DOHH2 (cell line): ENCODE measurements around the gene AIFM1.
"Not testable (repeated sequence)": the region's sequence is repeated elsewhere in the genome, so short reads cannot be mapped to it uniquely, and the experiment has no call there.

Experiments used
- H3F3A ChIP-seq: fragments of 200-600 bp; sonication (generic), shearing (Covaris generic); 2 replicates; pipeline ENCODE4 v1.6.0; 2016; ENCODE audit warnings: antibody characterized with exemption, mild to moderate bottlenecking; ENCODE audit not compliant: control insufficient read depth, insufficient read depth
- H3K27ac ChIP-seq: fragments of 200-600 bp; sonication (generic); 2 replicates; pipeline ENCODE4 v1.5.1; 2014; ENCODE audit warnings: low read depth, mild to moderate bottlenecking, low read length, moderate library complexity
- H3K27me3 ChIP-seq: fragments of 200-600 bp; sonication (generic); 2 replicates; pipeline ENCODE4 v1.6.1; 2014; ENCODE audit warnings: mild to moderate bottlenecking, low read length, mixed read lengths; ENCODE audit not compliant: control insufficient read depth
- H3K36me3 ChIP-seq: fragments of 200-600 bp; sonication (generic); 2 replicates; pipeline ENCODE4 v1.6.1; 2014; ENCODE audit warnings: mild to moderate bottlenecking, low read length, moderate library complexity, mixed read lengths; ENCODE audit not compliant: control insufficient read depth
- H3K4me1 ChIP-seq: fragments of 200-600 bp; sonication (generic); 2 replicates; pipeline ENCODE4 v1.6.1; 2014; ENCODE audit warnings: mild to moderate bottlenecking, low read length, mixed read lengths; ENCODE audit not compliant: control insufficient read depth
- H3K4me2 ChIP-seq: fragments of 200-600 bp; sonication (generic); 2 replicates; pipeline ENCODE4 v1.6.0; 2014; ENCODE audit warnings: mild to moderate bottlenecking, low read length, moderate library complexity
- H3K4me3 ChIP-seq: fragments of 200-600 bp; sonication (generic); 2 replicates; pipeline ENCODE4 v1.5.1; 2014; ENCODE audit warnings: mild to moderate bottlenecking, low read length, mixed read lengths
- H3K79me2 ChIP-seq: fragments of 200-600 bp; sonication (generic); 2 replicates; pipeline ENCODE4 v1.6.1; 2014; ENCODE audit warnings: mild to moderate bottlenecking, low read length, mixed read lengths; ENCODE audit not compliant: control insufficient read depth
- H3K9me2 ChIP-seq: fragments of 200-600 bp; sonication (generic); replicated peaks from 2 replicates; pipeline ENCODE4 v1.6.1; 2014; ENCODE audit warnings: mild to moderate bottlenecking, low read length, mixed read lengths; ENCODE audit not compliant: control insufficient read depth
- H3K9me3 ChIP-seq: fragments of 200-600 bp; sonication (generic); 2 replicates; pipeline ENCODE4 v1.6.1; 2014; ENCODE audit warnings: antibody characterized with exemption, low read length, mixed read lengths; ENCODE audit not compliant: control insufficient read depth, insufficient read depth
- H4K20me1 ChIP-seq: fragments of 200-600 bp; sonication (generic); 2 replicates; pipeline ENCODE4 v1.6.0; 2014; ENCODE audit warnings: low read depth, mild to moderate bottlenecking, antibody characterized with exemption, low read length, moderate library complexity; ENCODE audit not compliant: control insufficient read depth, insufficient read depth
- CTCF ChIP-seq: fragments of 200-600 bp; sonication (generic); IDR thresholded peaks from one replicate; pipeline ENCODE4 v1.5.1; 2014; ENCODE audit warnings: antibody characterized with exemption, mild to moderate bottlenecking, low read depth, low read length; ENCODE audit not compliant: poor library complexity, severe bottlenecking
- EZH2phosphoT487 ChIP-seq: fragments of 200-600 bp; sonication (generic); IDR thresholded peaks from 2 replicates; pipeline ENCODE4 v1.6.1; 2017; ENCODE audit warnings: borderline replicate concordance, mild to moderate bottlenecking, antibody characterized with exemption, low read length, moderate library complexity, mixed read lengths

AIFM1 gene

GRCh38 chrX:130119312-130119898, 46.2 kb downstream of the AIFM1 start:
- Histone ChIP-seq H3K4me1 (peaks cover 39% of the 10 kb centered on the region), H3K4me2 (peak overlapping the region; percentile 82), H4K20me1 (no peaks in the 10 kb centered on the region), H3K79me2 (no peaks in the 10 kb centered on the region), H3K27me3 (no peaks in the 10 kb centered on the region), H3F3A (no peaks in the 10 kb centered on the region), H3K27ac (no peak overlapping the region), H3K4me3 (peak overlapping the region; percentile 17; the same call in 1 of the 2 replicates), H3K36me3 (no peaks in the 10 kb centered on the region), H3K9me3 (no peaks in the 10 kb centered on the region), H3K9me2 (no peaks in the 10 kb centered on the region)
- TF ChIP-seq CTCF (no peak), EZH2phosphoT487 (no peak)

- Histone ChIP-seq H3K4me2 (peak overlapping the region; percentile 36), H3K27me3 (no peaks in the 10 kb centered on the region), H3K4me1 (peaks cover 39% of the 10 kb centered on the region), H3F3A (no peaks in the 10 kb centered on the region), H3K36me3 (no peaks in the 10 kb centered on the region), H3K4me3 (peak overlapping the region; percentile 17; the same call in 1 of the 2 replicates), H3K9me3 (no peaks in the 10 kb centered on the region), H3K9me2 (no peaks in the 10 kb centered on the region), H4K20me1 (no peaks in the 10 kb centered on the region), H3K79me2 (no peaks in the 10 kb centered on the region), H3K27ac (no peak overlapping the region)
- TF ChIP-seq CTCF (no peak), EZH2phosphoT487 (no peak)
Observed at GRCh38 chrX:130118441-130119311, 47.0 kb downstream of the AIFM1 start.

- Histone ChIP-seq H3K27me3 (no peaks in the 10 kb centered on the region), H3F3A (no peaks in the 10 kb centered on the region), H4K20me1 (no peaks in the 10 kb centered on the region), H3K27ac (no peak overlapping the region), H3K9me2 (no peaks in the 10 kb centered on the region), H3K4me2 (no peak overlapping the region), H3K4me3 (no peak overlapping the region), H3K4me1 (peaks cover 39% of the 10 kb centered on the region), H3K36me3 (no peaks in the 10 kb centered on the region), H3K79me2 (no peaks in the 10 kb centered on the region), H3K9me3 (no peaks in the 10 kb centered on the region)
- TF ChIP-seq CTCF (no peak), EZH2phosphoT487 (no peak)
Observed at GRCh38 chrX:130117166-130117565, 48.5 kb downstream of the AIFM1 start.

GRCh38 chrX:130115119-130115885, 50.3 kb downstream of the AIFM1 start:
- H3F3A ChIP-seq, H4K20me1 ChIP-seq, H3K9me3 ChIP-seq, H3K4me3 ChIP-seq, H3K27me3 ChIP-seq, H3K27ac ChIP-seq, H3K4me2 ChIP-seq, H3K79me2 ChIP-seq, H3K36me3 ChIP-seq, H3K9me2 ChIP-seq: not testable (repeated sequence)
- H3K4me1 ChIP-seq: peaks cover 37% of the 10 kb centered on the region
